Adrenal gland (tissue), 5 donors: ENCODE measurements around the gene ROR2.

Experiments
- POLR2A ChIP-seq, 2 donors: fragments of 450-650 bp; IDR thresholded peaks; one replicate each; pipeline ENCODE4 v1.6.1; 2017; ENCODE audit warnings: antibody characterized with exemption in 2 of 2, mild to moderate bottlenecking in 2 of 2, moderate library complexity in 1 of 2
- TF ChIP-seq, protein P1 (sequence below), 6 experiments: fragments of 450-650 bp in 4 of 6; fragments of 200-600 bp in 2 of 6; sonication (generic) in 1 of 6; IDR thresholded peaks; 1 replicate in 5 of 6; 2 replicates in 1 of 6; pipeline versions ENCODE4 v1.5.1 to v1.8.0; 2016 to 2021; ENCODE audit warnings: antibody characterized with exemption in 6 of 6, mild to moderate bottlenecking in 2 of 6, moderate library complexity in 1 of 6
- donor health status: DM: no; HTN: no; CAD: no.

DNA sequence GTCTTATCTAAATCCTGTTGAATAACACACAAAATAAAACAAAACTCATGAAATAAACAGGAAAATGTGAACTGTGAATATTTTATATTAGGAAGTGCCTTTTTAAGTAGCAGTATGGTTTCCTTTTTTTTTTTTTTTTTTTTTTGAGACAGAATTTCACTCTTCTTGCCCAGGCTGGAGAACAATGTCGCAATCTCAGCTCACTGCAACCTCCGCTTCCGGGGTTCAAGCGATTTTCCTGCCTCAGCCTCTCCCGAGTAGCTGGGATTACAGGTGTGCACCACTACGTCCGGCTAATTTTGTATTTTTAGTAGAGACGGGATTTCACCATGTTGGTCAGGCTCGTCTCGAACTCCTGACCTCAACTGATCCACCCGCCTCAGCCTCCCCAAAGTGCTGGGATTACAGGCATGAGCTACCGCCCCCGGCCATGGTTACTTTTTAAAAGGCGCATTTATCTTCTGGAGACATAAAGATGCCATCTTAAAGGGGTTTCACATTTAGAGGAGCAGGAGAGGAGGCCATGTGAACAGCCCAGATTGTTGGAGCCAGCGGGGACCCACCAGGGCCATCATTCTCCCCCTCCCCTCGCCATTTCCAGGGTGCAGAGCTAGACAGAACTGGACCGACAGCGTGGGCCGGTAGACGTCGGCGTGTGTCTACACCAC lies 64.1 kb downstream of the ROR2 start:
- TF ChIP-seq, protein P1, sequence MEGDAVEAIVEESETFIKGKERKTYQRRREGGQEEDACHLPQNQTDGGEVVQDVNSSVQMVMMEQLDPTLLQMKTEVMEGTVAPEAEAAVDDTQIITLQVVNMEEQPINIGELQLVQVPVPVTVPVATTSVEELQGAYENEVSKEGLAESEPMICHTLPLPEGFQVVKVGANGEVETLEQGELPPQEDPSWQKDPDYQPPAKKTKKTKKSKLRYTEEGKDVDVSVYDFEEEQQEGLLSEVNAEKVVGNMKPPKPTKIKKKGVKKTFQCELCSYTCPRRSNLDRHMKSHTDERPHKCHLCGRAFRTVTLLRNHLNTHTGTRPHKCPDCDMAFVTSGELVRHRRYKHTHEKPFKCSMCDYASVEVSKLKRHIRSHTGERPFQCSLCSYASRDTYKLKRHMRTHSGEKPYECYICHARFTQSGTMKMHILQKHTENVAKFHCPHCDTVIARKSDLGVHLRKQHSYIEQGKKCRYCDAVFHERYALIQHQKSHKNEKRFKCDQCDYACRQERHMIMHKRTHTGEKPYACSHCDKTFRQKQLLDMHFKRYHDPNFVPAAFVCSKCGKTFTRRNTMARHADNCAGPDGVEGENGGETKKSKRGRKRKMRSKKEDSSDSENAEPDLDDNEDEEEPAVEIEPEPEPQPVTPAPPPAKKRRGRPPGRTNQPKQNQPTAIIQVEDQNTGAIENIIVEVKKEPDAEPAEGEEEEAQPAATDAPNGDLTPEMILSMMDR (IDR thresholded peaks at IDR 0.05): no peak
- no peak for TF ChIP-seq POLR2A (IDR thresholded peaks at IDR 0.05)
